Kidney epithelial cell (primary cell): ENCODE measurements around the gene NCKAP5. TPM values are rescaled to one million over a fixed set of nuclear protein-coding genes. Genes with fewer than 3 reads are reported as not detected.
"Not testable (repeated sequence)": the region's sequence is repeated elsewhere in the genome, so short reads cannot be mapped to it uniquely, and the experiment has no call there.

Experiments used
- DNase-seq: peaks from one replicate; pipeline ENCODE4 v3.0.0-alpha.2; 2010; ENCODE audit warnings: low read depth
- H3K27me3 ChIP-seq: 2 replicates; pipeline ENCODE4 v1.6.0; 2011; ENCODE audit warnings: low read length; ENCODE audit not compliant: control insufficient read depth, insufficient read depth
- H3K36me3 ChIP-seq: 2 replicates; pipeline ENCODE4 v1.5.1; 2011; ENCODE audit warnings: low read length; ENCODE audit not compliant: control insufficient read depth, insufficient read depth
- H3K4me3 ChIP-seq: 2 replicates; pipeline ENCODE4 v1.5.1; 2011; ENCODE audit warnings: low read depth, mild to moderate bottlenecking, control low read depth, low read length
- total RNA-seq: library from RNA; depleted of rRNA; stranded (reverse); fragments of >200 nt; gene quantifications from 2 replicates; pipeline ENCODE4 v1.2.3, GENCODE V29; 2015
- TF ChIP-seq, protein P1 (sequence below): IDR thresholded peaks from 2 replicates; pipeline ENCODE4 v1.5.1; 2011; ENCODE audit warnings: mild to moderate bottlenecking, moderate library complexity, low read length, control low read depth, inconsistent platforms; ENCODE audit not compliant: insufficient read depth, poor library complexity, severe bottlenecking

Gene NCKAP5
- total RNA-seq, 1 donor from 2014 or later: 0.33 TPM

- Histone ChIP-seq H3K36me3 (no peaks in the 10 kb centered on the region), H3K4me3 (no peak overlapping the region), H3K27me3 (no peaks in the 10 kb centered on the region)
- TF ChIP-seq, protein P1, sequence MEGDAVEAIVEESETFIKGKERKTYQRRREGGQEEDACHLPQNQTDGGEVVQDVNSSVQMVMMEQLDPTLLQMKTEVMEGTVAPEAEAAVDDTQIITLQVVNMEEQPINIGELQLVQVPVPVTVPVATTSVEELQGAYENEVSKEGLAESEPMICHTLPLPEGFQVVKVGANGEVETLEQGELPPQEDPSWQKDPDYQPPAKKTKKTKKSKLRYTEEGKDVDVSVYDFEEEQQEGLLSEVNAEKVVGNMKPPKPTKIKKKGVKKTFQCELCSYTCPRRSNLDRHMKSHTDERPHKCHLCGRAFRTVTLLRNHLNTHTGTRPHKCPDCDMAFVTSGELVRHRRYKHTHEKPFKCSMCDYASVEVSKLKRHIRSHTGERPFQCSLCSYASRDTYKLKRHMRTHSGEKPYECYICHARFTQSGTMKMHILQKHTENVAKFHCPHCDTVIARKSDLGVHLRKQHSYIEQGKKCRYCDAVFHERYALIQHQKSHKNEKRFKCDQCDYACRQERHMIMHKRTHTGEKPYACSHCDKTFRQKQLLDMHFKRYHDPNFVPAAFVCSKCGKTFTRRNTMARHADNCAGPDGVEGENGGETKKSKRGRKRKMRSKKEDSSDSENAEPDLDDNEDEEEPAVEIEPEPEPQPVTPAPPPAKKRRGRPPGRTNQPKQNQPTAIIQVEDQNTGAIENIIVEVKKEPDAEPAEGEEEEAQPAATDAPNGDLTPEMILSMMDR: no peak
- no peak for DNase-seq
Measured at GRCh38 chr2:133525613-133526529, 42.4 kb downstream of the NCKAP5 start.

DNA sequence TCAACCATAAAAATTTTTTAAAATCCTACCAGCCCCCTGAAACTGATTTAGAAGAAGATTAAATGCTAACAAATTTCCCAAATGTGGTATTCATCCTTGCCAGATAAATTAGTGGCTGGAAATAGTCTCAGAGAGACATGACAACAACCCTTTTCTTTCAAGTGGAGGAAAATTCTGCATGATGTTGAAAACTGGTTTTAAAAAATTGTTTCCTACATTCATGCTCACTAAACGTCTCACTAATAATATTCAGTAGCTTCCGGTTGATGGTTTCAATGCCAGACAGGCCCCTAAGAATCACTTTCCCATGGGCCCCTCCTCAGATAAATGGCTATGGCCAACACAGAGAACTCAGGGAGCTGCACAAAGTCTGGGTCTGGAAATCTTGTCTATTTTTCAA lies 43.2 kb downstream of the NCKAP5 start:
- DNase-seq: no peak
- TF ChIP-seq, protein P1: no peak
- Histone ChIP-seq H3K36me3 (no peaks in the 10 kb centered on the region), H3K27me3 (no peaks in the 10 kb centered on the region), H3K4me3 (no peak overlapping the region)

DNA sequence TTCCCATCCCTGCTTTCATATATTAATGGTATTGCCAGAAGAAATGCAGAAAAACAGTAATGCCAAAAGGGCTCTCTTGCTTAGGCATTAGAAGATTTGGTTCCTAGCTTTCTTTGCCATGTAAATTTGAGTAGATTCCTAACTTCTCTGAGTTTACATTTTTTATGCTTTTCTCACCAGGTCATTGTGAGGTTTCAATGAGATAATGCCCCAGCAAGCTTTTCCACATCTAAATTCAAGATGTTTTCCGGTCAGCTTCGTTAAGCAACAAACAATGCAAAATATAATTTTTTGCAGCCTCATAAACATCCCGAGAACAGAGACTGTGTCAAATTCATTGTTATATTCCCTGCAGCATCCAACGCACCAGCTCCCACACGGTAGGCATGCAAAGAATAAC lies 44.9 kb downstream of the NCKAP5 start:
- Histone ChIP-seq H3K36me3 (no peaks in the 10 kb centered on the region), H3K27me3 (no peaks in the 10 kb centered on the region), H3K4me3 (no peak overlapping the region)
- no peak for DNase-seq
- TF ChIP-seq, protein P1: no peak

GRCh38 chr2:133522204-133522603 lies 46.1 kb downstream of the NCKAP5 start:
- H3K36me3 ChIP-seq: no peaks in the 10 kb centered on the region
- TF ChIP-seq, protein P1: no peak
- H3K27me3 ChIP-seq: no peaks in the 10 kb centered on the region
- DNase-seq: no peak
- H3K4me3 ChIP-seq: no peak overlapping the region

DNA sequence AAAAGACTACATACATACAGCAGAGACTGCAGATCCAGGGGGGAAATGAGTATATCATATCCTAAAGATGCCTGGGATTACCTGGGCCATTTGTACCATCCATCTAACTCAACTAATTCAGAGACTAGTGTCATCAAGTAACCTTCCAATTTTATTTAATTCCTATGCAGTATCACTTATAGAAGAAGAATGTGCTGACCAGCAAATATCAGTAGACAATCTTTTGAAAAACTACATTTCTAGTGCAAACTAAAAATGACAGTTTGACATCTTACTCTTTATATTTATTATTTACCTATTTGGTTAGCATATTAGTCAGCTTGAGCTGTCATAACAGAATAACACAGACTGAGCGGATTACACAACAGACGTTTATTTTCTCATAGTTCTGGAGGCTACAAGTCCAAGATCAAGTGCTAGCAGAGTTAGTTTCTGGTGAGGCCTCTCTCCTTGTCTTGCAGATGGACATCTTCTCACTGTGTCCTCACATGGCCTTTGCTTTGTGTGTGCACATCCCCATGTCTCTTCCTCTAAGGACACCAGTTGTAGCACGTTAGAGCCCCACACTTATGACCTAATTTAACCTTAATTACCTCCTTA lies 47.0 kb downstream of the NCKAP5 start:
- no peak for DNase-seq
- Histone ChIP-seq H3K27me3 (no peaks in the 10 kb centered on the region), H3K4me3 (no peak overlapping the region), H3K36me3 (no peaks in the 10 kb centered on the region)
- TF ChIP-seq, protein P1: no peak

- not testable (repeated sequence) for H3K36me3 ChIP-seq, DNase-seq, H3K4me3 ChIP-seq, H3K27me3 ChIP-seq
Measured at GRCh38 chr2:133519677-133520076, 48.6 kb downstream of the NCKAP5 start.
